GM20431 (cell line): ENCODE measurements around the gene EP300.
"Not testable (repeated sequence)": the region's sequence is repeated elsewhere in the genome, so short reads cannot be mapped to it uniquely, and the experiment has no call there.

Source experiments
- in situ Hi-C: fragments of 300-500 bp; cut with MseI, MboI; formaldehyde crosslinking; loops from one replicate; pipeline ENCODE4 v1.15.0; 2020; ENCODE audit warnings: low sequenced_read_pairs; ENCODE audit not compliant: unreplicated experiment

EP300 gene

DNA sequence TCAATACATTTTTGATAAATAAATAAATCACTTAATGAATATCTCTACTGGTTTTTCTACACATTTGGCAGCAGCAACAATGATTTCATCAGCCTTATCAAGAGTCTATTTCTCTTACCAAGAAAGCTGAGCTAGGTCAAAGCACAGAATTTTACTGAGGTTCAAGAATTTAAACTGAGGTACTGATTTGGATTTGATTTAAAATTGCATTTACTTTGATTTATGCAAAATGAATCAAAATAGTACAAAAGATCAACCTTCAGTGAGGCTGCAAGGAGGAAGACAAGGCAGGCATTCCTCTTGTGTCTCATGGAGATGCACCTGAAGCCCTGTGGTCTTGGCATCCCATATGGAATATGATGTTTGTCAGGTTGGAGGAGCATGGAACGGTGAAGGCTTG, 15.5 kb upstream of the EP300 start:
- in situ Hi-C loops = no loop called here

DNA sequence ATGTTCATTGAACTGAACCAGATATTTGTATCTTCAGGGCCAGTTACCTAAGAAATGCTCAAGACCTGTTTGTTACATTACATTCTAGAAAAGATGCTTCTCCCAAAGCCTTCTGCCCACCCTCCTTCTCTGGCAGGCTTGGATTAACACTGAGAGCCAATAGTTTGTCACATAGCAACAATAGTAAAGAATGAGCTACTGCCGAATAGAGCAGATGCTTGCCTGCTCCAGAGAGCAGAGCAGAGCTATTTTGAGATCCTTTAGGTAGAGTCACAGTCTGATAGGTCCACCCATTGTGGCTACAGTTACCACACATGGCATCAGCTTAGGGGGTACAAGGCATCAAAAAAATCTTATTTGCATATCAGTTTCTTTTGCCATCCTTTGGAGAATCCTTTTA, 13.5 kb upstream of the EP300 start:
- in situ Hi-C loops = no loop called here

DNA sequence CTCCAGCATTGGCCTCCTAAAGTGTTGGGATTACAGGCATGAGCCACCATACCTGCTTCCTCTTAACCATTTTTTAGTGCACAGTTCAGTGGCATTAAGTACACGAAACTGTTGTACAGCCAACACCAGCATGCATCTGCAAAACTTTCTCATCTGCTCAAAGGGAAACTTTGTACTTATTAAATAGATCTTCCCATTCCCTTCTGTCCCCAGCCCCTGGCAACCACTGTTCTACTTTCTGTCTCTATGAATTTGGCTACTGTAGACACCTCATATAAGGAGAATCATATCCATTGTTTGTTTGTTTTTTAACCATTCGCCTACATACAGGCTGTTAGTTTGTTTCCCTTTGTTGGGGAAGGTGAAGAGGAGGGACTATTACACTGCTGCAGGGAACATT, 6.5 kb upstream of the EP300 start:
- in situ Hi-C loops = no loop called here

DNA sequence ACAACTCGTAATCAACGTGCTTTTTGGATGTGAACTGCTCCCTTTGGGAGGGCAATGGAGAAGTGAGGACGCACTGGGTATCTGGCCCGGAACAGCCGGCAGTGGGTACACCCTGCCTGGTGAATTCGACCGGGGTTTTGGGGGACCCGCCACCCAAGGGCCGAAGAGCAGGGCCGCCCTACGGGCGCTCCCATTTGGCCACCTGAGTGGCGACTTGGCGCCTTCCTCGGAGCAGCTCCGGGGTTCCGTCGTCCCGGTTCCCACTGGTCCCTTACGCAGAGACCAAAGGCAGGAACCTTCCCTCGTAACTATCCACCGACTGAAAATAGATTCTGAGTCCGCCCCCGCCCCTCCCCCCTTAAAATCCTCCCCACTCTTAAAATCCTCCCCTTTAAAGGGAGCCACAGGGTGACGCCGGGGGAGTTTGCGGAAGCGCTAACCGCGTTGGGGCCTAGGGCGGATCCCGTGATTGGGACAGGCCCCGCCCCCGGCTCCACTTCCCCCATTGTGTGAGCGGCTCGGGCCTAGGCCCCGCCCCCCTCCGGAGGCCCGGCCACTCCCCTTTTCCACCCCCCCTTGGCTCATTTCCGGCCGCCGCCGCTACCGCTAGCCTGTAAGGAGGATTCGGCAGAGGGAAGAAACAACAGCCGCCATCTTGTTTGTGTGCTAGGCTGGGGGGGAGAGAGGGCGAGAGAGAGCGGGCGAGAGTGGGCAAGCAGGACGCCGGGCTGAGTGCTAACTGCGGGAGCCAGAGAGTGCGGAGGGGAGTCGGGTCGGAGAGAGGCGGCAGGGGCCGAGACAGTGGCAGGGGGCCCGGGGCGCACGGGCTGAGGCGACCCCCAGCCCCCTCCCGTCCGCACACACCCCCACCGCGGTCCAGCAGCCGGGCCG, 1.0 kb upstream of the EP300 start:
- in situ Hi-C loops = no loop called here

DNA sequence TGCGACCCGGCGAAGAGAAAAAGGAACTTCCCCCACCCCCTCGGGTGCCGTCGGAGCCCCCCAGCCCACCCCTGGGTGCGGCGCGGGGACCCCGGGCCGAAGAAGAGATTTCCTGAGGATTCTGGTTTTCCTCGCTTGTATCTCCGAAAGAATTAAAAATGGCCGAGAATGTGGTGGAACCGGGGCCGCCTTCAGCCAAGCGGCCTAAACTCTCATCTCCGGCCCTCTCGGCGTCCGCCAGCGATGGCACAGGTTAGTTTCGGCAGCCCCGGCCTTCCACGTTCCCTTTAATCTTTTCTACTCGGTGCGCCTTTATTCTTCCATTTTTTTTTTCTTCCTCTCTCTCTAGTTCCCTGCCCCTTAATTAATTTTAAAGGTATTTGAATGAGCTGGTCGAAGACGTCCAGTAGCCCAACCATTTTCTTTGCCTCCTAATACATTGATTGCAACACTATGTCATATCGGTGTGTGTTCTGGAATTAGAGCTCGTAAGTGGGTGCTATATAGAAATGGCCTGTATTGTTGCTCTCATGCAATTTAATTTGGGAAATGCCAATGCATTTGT, 537 bp downstream of the EP300 start:
- in situ Hi-C loops = no loop called here

DNA sequence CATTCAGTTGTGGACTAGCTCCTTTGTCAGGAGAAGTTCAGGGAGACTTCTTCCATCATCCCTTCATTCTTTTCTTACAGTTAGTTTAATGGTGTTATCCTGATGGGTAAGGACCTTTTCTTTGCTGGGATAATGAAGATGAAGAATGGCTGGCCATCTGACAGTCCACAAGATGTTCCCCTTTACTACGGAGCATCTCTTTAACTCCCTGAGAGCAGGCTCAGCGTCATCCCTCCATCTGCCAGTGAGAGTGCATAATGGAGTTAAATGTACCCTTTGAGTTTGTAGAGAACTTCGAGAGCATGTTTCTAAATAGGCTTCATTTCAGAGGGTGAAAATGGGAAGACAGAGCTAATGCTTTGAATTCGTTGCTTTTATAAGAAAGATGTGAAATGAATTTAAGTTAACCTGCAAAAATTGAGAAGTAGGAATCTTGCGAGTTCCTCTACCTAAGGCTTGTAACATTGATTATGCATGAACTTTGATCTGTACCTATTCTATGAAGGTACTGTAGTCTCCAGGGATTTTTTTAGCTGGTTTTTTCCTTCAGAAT, 1.7 kb downstream of the EP300 start:
- in situ Hi-C loops = no loop called here

DNA sequence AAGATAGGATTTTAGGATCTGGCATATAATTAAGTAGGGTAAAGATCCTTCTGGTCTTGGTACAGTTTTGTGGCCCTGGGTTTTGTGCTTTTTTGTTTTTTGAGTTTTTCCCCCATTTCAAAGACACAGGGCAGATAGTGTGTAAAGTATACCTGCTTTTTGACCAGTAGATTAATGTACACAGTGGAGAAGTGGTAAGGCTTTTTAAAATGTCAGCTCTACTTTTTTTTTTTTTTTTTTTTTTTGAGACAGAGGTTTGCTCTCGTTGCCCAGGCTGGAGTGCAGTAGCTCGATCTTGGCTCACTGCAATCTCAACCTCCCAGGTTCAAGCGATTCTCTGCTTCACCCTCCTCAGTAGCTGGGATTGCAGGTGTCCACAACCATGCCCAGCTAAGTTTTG, 4.0 kb downstream of the EP300 start:
- in situ Hi-C loops = no loop called here

DNA sequence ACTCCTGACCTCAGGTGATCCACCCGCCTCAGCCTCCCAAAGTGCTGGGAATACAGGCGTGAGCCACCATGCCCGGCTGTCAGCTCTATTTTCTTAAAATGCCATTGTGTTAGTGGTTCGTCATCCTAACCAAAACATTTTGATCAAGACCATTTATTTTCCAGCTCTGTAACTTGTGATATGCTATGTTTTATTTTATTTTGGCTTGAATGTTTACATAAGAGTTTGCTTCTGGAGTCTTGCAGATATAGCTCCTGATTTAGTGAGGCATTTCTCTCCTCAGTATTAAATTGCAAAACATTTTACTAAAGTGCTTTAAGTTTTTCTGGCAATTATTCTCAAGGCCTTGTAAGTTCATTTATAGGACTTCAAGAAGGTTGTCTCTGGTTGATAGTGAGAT, 4.4 kb downstream of the EP300 start:
- in situ Hi-C loops = no loop called here

DNA sequence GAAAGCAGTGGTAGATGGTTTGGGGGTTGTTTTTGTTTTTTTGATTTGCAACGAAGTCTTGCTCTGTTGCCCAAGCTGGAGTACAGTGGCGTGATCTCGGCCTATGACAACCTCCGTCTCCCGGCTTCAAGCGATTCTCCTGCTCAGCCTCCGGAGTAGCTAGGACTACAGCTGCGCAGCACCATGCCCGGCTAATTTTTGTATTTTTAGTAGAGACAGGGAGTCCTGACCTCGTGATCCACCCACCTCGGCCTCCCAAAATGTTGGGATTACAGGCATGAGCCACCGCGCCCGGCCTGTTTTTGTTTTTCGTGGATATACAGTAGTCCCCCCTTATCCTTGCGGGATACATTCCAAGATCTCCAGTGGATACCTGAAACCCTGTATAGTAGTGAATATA, 6.6 kb downstream of the EP300 start:
- in situ Hi-C loops = no loop called here

DNA sequence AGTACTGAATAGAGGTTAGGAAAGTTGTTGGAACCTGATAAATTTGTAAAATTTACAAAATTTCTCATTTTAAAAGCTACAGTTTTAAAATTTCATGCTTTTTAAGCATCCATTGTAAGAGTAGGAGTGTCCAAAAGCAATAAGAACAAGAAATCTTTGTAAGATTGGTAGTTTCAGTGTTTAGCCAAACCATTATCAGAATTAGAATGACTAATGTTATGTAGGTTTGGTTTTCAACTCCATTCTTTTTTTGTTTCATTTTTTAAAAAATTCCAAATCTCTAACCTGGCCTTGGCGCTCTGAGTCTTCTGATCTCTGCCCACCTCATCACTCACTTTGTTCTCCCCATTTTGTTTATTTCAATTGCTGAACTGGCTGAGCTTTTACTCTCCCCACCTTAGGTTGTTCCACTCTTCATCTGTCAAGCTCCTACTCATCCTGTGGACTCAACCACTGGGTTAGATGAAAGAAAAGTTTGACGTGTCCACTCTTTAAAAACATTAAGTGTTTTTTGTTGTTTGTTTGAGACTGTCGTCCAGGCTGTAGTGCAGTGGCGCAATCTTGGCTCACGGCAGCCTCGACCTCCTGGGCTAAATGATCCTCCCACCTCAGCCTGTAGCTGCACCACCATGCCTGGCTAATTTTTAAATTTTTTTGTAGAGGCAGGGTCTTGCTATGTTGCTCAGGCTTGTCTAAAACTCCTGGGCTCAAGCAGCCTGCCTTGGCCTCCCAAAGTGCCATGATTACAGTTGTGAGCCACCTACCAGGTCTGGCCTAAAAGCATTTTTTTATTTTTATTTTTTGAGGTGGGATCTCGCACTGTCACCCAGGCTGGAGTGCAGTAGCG, 14.0 kb downstream of the EP300 start:
- in situ Hi-C loops = no loop called here

DNA sequence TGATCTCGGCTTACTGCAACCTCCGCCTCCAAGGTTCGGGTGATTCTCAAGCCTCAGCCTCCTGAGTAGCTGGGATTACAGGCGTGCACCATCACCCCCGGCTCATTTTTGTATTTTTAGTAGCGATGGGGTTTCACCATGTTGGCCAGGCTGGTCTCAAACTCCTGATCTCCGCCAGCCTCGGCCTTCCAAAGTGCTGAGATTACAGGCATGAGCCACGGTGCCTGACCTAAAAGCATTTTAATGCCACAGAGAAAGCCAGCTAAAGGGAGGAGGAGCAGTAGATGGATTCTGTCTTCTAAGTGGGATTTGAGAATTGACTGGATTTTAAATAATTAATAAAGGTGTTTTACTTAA, 14.6 kb downstream of the EP300 start:
- in situ Hi-C loops = not testable (repeated sequence)

DNA sequence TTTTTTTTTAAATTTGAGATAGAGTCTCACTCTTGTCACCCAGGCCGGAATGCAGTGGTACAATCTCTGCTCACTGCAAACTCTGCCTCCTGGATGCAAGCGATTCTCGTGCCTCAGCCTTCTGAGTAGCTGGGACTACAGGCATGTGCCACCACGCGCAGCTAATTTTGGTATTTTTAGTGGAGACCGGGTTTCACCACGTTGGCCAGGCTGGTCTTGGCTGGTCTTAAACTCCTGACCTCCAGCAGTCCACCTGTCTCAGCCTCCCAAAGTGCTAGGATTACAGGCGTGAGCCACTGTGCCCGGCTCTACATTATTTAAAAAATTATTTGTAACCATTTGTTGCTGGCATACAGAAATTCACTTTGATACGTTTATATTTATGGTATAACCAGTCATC, 18.6 kb downstream of the EP300 start:
- in situ Hi-C loops = no loop called here

DNA sequence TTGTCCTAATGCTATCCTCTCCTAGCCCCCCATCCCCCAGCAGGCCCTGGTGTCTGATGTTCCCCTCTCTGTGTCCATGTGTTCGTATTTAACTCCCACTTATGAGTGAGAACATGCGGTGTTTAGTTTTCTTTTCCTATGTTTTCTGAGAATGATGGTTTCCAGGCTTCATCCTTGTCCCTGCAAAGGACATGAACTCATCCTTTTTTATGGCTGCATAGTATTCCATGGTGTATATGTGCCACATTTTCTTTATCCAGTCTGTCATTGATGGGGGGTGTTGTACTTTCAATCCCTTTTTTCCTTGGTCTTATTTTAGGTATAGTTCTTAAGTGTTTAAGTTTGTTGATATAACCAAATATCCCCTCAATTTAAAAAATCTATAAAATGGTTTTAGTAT, 23.9 kb downstream of the EP300 start:
- in situ Hi-C loops = no loop called here

DNA sequence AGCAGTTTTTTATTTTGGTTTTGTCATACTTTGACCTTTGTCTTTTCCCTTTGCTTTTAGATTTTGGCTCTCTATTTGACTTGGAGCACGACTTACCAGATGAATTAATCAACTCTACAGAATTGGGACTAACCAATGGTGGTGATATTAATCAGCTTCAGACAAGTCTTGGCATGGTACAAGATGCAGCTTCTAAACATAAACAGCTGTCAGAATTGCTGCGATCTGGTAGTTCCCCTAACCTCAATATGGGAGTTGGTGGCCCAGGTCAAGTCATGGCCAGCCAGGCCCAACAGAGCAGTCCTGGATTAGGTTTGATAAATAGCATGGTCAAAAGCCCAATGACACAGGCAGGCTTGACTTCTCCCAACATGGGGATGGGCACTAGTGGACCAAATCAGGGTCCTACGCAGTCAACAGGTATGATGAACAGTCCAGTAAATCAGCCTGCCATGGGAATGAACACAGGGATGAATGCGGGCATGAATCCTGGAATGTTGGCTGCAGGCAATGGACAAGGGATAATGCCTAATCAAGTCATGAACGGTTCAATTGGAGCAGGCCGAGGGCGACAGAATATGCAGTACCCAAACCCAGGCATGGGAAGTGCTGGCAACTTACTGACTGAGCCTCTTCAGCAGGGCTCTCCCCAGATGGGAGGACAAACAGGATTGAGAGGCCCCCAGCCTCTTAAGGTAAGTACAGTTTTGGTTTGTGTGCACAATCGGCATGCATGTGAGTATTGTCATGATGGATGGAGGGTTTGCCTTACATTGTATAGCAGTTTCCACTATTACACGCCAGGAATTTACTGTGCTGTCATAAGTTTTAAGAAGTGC, 25.0 kb downstream of the EP300 start:
- in situ Hi-C loops = no loop called here

DNA sequence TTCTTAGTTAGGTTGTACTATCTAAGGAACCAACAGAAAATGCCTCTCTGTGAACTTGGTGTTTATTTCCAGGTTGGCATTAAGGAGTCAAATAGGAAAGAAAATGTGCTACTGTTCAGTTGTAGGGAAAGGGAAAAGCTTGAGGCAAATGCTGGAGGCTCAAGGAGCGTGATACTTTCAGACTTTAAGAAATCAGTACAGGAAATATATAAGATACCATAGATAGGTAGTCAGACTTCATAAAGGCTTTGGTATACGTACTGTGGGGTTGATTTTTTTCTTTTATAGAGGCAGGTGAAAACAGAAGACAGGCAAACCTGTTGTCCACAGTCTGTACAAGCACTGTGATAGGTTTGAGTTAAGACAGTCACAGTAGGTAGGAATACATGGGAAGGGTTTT, 30.8 kb downstream of the EP300 start:
- in situ Hi-C loops = no loop called here

DNA sequence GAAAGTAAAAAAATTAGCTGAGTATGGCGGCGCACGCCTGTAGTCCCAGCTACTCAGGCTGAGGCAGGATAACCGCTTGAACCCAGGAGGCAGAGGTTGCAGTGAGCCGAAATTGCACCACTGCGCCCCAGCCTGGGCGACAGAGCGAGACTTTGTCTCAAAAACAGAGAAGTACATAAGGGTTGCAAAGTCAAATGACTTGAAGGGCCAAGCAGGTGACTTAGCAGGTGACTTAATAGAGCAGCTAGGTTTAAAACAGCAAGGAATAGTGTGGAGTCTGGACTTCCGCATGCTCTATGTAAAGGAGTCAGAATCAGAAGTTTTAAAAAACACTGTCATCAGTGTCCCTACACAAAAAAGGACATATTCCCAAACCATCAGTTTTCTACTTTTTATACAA, 31.7 kb downstream of the EP300 start:
- in situ Hi-C loops = no loop called here

DNA sequence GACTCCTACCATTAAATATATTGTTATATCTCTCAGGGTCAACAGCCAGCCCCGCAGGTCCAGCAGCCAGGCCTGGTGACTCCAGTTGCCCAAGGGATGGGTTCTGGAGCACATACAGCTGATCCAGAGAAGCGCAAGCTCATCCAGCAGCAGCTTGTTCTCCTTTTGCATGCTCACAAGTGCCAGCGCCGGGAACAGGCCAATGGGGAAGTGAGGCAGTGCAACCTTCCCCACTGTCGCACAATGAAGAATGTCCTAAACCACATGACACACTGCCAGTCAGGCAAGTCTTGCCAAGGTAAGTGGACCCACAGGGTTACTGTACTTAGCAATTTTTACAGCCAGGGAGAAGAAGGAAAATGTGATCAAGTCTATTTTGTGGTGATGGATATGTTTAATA, 35.1 kb downstream of the EP300 start:
- in situ Hi-C loops = no loop called here

DNA sequence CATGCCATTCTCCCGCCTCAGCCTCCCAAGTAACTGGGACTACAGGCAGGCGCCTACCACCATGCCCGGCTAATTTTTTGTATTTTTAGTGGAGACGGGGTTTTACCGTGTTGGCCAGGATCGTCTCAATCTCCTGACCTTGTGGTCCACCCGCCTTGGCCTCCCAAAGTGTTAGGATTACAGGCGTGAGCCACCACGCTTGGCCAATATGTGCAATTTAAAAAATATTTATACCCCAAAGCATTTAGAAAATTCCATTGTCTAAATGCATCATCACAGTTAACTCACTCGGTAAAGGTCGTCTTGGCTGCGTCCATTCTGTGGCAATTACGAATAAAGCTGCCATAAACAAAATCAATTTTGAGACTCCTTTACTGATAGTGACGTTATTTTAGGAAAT, 36.2 kb downstream of the EP300 start:
- in situ Hi-C loops = no loop called here

DNA sequence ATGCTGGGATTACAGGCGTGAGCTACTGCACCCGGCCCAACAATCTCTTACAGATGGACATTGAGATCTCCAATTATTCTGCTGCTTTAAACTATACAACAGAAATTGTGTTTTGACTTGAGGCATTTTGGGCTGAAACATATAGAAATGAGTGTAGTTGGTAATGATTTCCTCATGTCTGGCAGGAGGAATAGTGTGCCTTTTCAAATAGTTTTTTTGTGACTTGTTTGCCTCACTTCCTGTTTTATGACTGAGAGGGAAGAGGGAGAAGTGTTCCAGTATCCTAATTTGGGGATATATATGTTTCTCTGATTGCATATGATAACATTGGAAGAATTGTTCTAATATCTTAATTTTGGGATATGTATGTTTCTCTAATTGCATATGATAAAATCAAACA, 40.2 kb downstream of the EP300 start:
- in situ Hi-C loops = no loop called here

DNA sequence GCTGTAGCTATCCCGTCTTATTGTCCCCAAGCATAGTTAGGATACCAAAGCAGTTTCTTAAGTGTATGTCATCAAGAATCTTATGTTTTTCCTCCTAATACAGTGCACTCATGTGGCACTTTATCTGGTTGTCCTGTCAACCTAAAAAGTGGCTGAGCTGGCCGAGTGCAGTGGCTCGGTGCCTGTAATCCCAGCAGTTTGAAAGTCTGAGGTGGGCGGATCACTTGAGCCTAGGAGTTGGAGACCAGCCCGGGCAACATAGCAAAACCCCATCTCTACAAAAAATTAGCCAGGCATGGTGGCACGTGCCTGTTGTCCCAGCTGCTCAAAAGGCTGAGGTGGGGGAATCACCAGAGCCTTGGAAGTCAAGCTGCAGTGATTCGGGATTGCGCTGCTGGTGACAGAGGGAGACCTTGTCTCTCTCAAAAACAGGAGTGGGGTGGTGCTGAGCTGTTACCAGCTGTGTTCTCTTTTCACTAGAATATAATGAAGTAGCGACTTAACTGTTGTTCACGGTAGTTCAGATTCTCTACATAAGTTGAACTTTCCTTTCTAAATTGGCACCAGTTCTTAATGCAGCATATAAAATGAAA, 48.1 kb downstream of the EP300 start:
- in situ Hi-C loops = no loop called here
